GM19328 (cell line): ENCODE results near the gene WDR91.

Experiments
- ATAC-seq: cut with Tn5 transposase; IDR thresholded peaks from one replicate; pipeline ENCODE4 v1.9.1; 2021; ENCODE audit warnings: mild to moderate bottlenecking, moderate library complexity; ENCODE audit not compliant: unreplicated experiment

WDR91 gene

GRCh38 chr7:135199439-135199838 is 11.9 kb downstream of the WDR91 start:
- no peak for ATAC-seq

- ATAC-seq = no peak
Measured at GRCh38 chr7:135197906-135198655, 13.2 kb downstream of the WDR91 start.

GRCh38 chr7:135197343-135197742 is 14.0 kb downstream of the WDR91 start:
- no peak for ATAC-seq

GRCh38 chr7:135195968-135196629 is 15.2 kb downstream of the WDR91 start:
- ATAC-seq = no peak

GRCh38 chr7:135195156-135195555 is 16.2 kb downstream of the WDR91 start:
- ATAC-seq = no peak

- no peak for ATAC-seq
Measured at GRCh38 chr7:135194494-135195095, 16.7 kb downstream of the WDR91 start.

GRCh38 chr7:135193615-135194081 is 17.7 kb downstream of the WDR91 start:
- ATAC-seq = no peak

GRCh38 chr7:135192914-135193536 is 18.3 kb downstream of the WDR91 start:
- ATAC-seq = no peak

GRCh38 chr7:135190703-135191102 is 20.6 kb downstream of the WDR91 start:
- no peak for ATAC-seq

- no peak for ATAC-seq
Measured at GRCh38 chr7:135189961-135190360, 21.4 kb downstream of the WDR91 start.

- ATAC-seq = no peak
Measured at GRCh38 chr7:135189221-135189662, 22.1 kb downstream of the WDR91 start.

GRCh38 chr7:135188298-135188984 is 22.9 kb downstream of the WDR91 start:
- ATAC-seq = no peak

- peak; percentile 68 for ATAC-seq
Measured at GRCh38 chr7:135186841-135187253, 24.5 kb downstream of the WDR91 start.

- ATAC-seq = no peak
Measured at GRCh38 chr7:135186261-135186540, 25.1 kb downstream of the WDR91 start.

GRCh38 chr7:135185471-135186260 is 25.7 kb downstream of the WDR91 start:
- ATAC-seq = no peak

- ATAC-seq = no peak
Measured at GRCh38 chr7:135184254-135184841, 27.0 kb downstream of the WDR91 start.

GRCh38 chr7:135183478-135183877 is 27.8 kb downstream of the WDR91 start:
- no peak for ATAC-seq

- ATAC-seq = no peak
Measured at GRCh38 chr7:135181929-135182678, 29.2 kb downstream of the WDR91 start.

- ATAC-seq = no peak
Measured at GRCh38 chr7:135181261-135181928, 29.9 kb downstream of the WDR91 start.
